WTC11 (cell line): Measurements from ENCODE around the gene TAOK3. TPM values are rescaled to one million over a fixed set of nuclear protein-coding genes. Genes with fewer than 3 reads are reported as not detected.

Source experiments
- ATAC-seq: fragments of 200-7000 bp; cut with Tn5 transposase; 2 replicates; pipeline ENCODE4 v1.10.0; 2021; ENCODE audit warnings: mild to moderate bottlenecking, moderate library complexity
- CTCF ChIA-PET: fragments of 300-600 bp; sonication (Branson Sonifier 250); formaldehyde crosslinking; loops from one replicate; lab custom pipeline; 2021; ENCODE audit warnings: antibody characterized with exemption; lab: Charles Lee
- POLR2A ChIA-PET: fragments of 350-600 bp; sonication (Branson Sonifier 250); formaldehyde crosslinking; loops from one replicate; lab custom pipeline; 2021; ENCODE audit warnings: antibody characterized with exemption; lab: Charles Lee
- DNase-seq: peaks from one replicate; pipeline ENCODE4 v3.0.0; 2021; ENCODE audit warnings: low spot score
- H3K27ac Mint-ChIP-seq: 2 replicates; pipeline ENCODE4 v1.8.0; 2021; ENCODE audit warnings: mixed read lengths
- H3K27me3 Mint-ChIP-seq: 2 replicates; pipeline ENCODE4 v1.8.0; 2021; ENCODE audit warnings: low read depth, mild to moderate bottlenecking, moderate library complexity, mixed read lengths
- H3K36me3 Mint-ChIP-seq: 2 replicates; pipeline ENCODE4 v1.8.0; 2021; ENCODE audit warnings: mixed read lengths
- H3K4me1 Mint-ChIP-seq: 2 replicates; pipeline ENCODE4 v1.8.0; 2022; ENCODE audit warnings: mixed read lengths
- H3K4me3 Mint-ChIP-seq: 2 replicates; pipeline ENCODE4 v1.8.0; 2021; ENCODE audit warnings: mild to moderate bottlenecking, moderate library complexity, mixed read lengths
- H3K9me3 Mint-ChIP-seq: 2 replicates; pipeline ENCODE4 v1.8.0; 2021; ENCODE audit warnings: mixed read lengths
- CREB1 ChIP-seq: sonication (generic); formaldehyde crosslinking; IDR thresholded peaks from 2 replicates; pipeline ENCODE4 v1.8.0; 2023; ENCODE audit warnings: mild to moderate bottlenecking, missing genetic modification reagents
- CREM ChIP-seq: sonication (generic); formaldehyde crosslinking; IDR thresholded peaks from 2 replicates; pipeline ENCODE4 v1.8.1; 2022; ENCODE audit warnings: mild to moderate bottlenecking, missing genetic modification reagents, moderate library complexity
- E2F4 ChIP-seq: sonication (generic); formaldehyde crosslinking; IDR thresholded peaks from 2 replicates; pipeline ENCODE4 v1.8.1; 2022; ENCODE audit warnings: low read depth, mild to moderate bottlenecking, moderate library complexity, missing genetic modification reagents, borderline replicate concordance
- ELF4 ChIP-seq: sonication (generic); formaldehyde crosslinking; IDR thresholded peaks from 2 replicates; pipeline ENCODE4 v1.8.1; 2022; ENCODE audit warnings: low read depth, mild to moderate bottlenecking, moderate library complexity, missing genetic modification reagents
- ESRRA ChIP-seq: sonication (generic); formaldehyde crosslinking; IDR thresholded peaks from 2 replicates; pipeline ENCODE4 v1.8.1; 2022; ENCODE audit warnings: mild to moderate bottlenecking, missing genetic modification reagents, borderline replicate concordance
- GABPB1 ChIP-seq: sonication (generic); formaldehyde crosslinking; IDR thresholded peaks from 2 replicates; pipeline ENCODE4 v1.8.1; 2023; ENCODE audit warnings: mild to moderate bottlenecking, missing genetic modification reagents
- JUN ChIP-seq: sonication (generic); formaldehyde crosslinking; IDR thresholded peaks from 2 replicates; pipeline ENCODE4 v1.8.0; 2023; ENCODE audit warnings: mild to moderate bottlenecking, missing genetic modification reagents
- MAX ChIP-seq: sonication (generic); formaldehyde crosslinking; IDR thresholded peaks from 2 replicates; pipeline ENCODE4 v1.8.0; 2022; ENCODE audit warnings: mild to moderate bottlenecking, missing genetic modification reagents
- NFATC4 ChIP-seq: fragments of 250-450 bp; sonication (Bioruptor Pico); IDR thresholded peaks from 2 replicates; pipeline ENCODE4 v1.9.0; 2021; ENCODE audit warnings: mild to moderate bottlenecking
- PRRX2 ChIP-seq: fragments of 250-450 bp; sonication (Bioruptor Pico); IDR thresholded peaks from 2 replicates; pipeline ENCODE4 v1.8.0; 2021; ENCODE audit warnings: mild to moderate bottlenecking
- SMAD3 ChIP-seq: sonication (generic); formaldehyde crosslinking; IDR thresholded peaks from 2 replicates; pipeline ENCODE4 v1.8.0; 2022; ENCODE audit warnings: missing genetic modification reagents, mild to moderate bottlenecking, borderline replicate concordance
- TEAD1 ChIP-seq: sonication (generic); formaldehyde crosslinking; IDR thresholded peaks from 2 replicates; pipeline ENCODE4 v1.8.0; 2022; ENCODE audit warnings: mild to moderate bottlenecking, missing genetic modification reagents
- ZNF219 ChIP-seq: sonication (generic); formaldehyde crosslinking; IDR thresholded peaks from 2 replicates; pipeline ENCODE4 v1.8.0; 2023; ENCODE audit warnings: missing genetic modification reagents, mild to moderate bottlenecking, borderline replicate concordance
- ZNF281 ChIP-seq: sonication (generic); formaldehyde crosslinking; IDR thresholded peaks from 2 replicates; pipeline ENCODE4 v1.8.0; 2023; ENCODE audit warnings: mild to moderate bottlenecking, missing genetic modification reagents
- ZNF425 ChIP-seq: fragments of 250-450 bp; sonication (Bioruptor Pico); conservative IDR thresholded peaks from 2 replicates; pipeline ENCODE4 v1.9.0; 2021; ENCODE audit warnings: mild to moderate bottlenecking
- total RNA-seq: library from RNA; stranded (reverse); gene quantifications from 3 replicates; pipeline ENCODE4 v1.2.3, GENCODE V29; 2021
- TF ChIP-seq, protein P1 (sequence below): sonication (generic); formaldehyde crosslinking; IDR thresholded peaks from 2 replicates; pipeline ENCODE4 v1.8.0; 2022; ENCODE audit warnings: mild to moderate bottlenecking, missing genetic modification reagents
- TF ChIP-seq, protein P2 (sequence below): sonication (generic); formaldehyde crosslinking; IDR thresholded peaks from 2 replicates; pipeline ENCODE4 v1.8.0; 2023; ENCODE audit warnings: missing genetic modification reagents
- TF ChIP-seq, protein P3 (sequence below): fragments of 250-450 bp; sonication (Bioruptor Pico); IDR thresholded peaks from 2 replicates; pipeline ENCODE4 v1.9.0; 2021; ENCODE audit warnings: mild to moderate bottlenecking
- TF ChIP-seq, protein P4 (sequence below): sonication (generic); formaldehyde crosslinking; IDR thresholded peaks from 2 replicates; pipeline ENCODE4 v1.8.1; 2023; ENCODE audit warnings: mild to moderate bottlenecking, missing genetic modification reagents
- TF ChIP-seq, protein P5 (sequence below): sonication (generic); formaldehyde crosslinking; conservative IDR thresholded peaks from 2 replicates; pipeline ENCODE4 v1.8.1; 2022; ENCODE audit warnings: mild to moderate bottlenecking, missing genetic modification reagents

Gene TAOK3
- total RNA-seq, 1 experiment from 2014 or later, result 13.0 TPM

GRCh38 chr12:118319627-118320026, 53.1 kb downstream of the TAOK3 start (continued):
- TF ChIP-seq ESRRA (CRISPR knock-in tag), result no peak
- TF ChIP-seq, protein P1, sequence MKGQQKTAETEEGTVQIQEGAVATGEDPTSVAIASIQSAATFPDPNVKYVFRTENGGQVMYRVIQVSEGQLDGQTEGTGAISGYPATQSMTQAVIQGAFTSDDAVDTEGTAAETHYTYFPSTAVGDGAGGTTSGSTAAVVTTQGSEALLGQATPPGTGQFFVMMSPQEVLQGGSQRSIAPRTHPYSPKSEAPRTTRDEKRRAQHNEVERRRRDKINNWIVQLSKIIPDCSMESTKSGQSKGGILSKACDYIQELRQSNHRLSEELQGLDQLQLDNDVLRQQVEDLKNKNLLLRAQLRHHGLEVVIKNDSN (CRISPR knock-in tag), result no peak

- DNase-seq (no peak), ATAC-seq (no peak)
- H3K4me1 Mint-ChIP-seq, result 0 out of 2 replicates have a peak, but pooled peaks cover 2% of the 10 kb centered on the region
- ChIA-PET POLR2A (no interaction called here), CTCF (no interaction called here)
- peaks cover 6% of the 10 kb centered on the region for H3K9me3 Mint-ChIP-seq
- H3K4me3 Mint-ChIP-seq, result no peak overlapping the region
- no peaks in the 10 kb centered on the region for H3K36me3 Mint-ChIP-seq
- no peak overlapping the region for H3K27ac Mint-ChIP-seq
- H3K27me3 Mint-ChIP-seq, result no peaks in the 10 kb centered on the region
- TF ChIP-seq E2F4 (CRISPR knock-in tag) (no peak), GABPB1 (CRISPR knock-in tag) (no peak), ZNF219 (no peak), JUN (CRISPR knock-in tag) (no peak), MAX (CRISPR knock-in tag) (no peak), NFATC4 (CRISPR knock-in tag) (no peak), CREM (CRISPR knock-in tag) (no peak), CREB1 (no peak), ELF4 (CRISPR knock-in tag) (no peak), PRRX2 (no peak), SMAD3 (CRISPR knock-in tag) (no peak), TEAD1 (CRISPR knock-in tag) (no peak), ZNF425 (CRISPR knock-in tag) (no peak), ZNF281 (no peak)
- TF ChIP-seq, protein P2, sequence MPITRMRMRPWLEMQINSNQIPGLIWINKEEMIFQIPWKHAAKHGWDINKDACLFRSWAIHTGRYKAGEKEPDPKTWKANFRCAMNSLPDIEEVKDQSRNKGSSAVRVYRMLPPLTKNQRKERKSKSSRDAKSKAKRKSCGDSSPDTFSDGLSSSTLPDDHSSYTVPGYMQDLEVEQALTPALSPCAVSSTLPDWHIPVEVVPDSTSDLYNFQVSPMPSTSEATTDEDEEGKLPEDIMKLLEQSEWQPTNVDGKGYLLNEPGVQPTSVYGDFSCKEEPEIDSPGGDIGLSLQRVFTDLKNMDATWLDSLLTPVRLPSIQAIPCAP (CRISPR knock-in tag), result no peak
- TF ChIP-seq, protein P3, sequence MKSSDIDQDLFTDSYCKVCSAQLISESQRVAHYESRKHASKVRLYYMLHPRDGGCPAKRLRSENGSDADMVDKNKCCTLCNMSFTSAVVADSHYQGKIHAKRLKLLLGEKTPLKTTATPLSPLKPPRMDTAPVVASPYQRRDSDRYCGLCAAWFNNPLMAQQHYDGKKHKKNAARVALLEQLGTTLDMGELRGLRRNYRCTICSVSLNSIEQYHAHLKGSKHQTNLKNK, result no peak
- TF ChIP-seq, protein P4, sequence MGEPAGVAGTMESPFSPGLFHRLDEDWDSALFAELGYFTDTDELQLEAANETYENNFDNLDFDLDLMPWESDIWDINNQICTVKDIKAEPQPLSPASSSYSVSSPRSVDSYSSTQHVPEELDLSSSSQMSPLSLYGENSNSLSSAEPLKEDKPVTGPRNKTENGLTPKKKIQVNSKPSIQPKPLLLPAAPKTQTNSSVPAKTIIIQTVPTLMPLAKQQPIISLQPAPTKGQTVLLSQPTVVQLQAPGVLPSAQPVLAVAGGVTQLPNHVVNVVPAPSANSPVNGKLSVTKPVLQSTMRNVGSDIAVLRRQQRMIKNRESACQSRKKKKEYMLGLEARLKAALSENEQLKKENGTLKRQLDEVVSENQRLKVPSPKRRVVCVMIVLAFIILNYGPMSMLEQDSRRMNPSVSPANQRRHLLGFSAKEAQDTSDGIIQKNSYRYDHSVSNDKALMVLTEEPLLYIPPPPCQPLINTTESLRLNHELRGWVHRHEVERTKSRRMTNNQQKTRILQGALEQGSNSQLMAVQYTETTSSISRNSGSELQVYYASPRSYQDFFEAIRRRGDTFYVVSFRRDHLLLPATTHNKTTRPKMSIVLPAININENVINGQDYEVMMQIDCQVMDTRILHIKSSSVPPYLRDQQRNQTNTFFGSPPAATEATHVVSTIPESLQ (CRISPR knock-in tag), result no peak
- TF ChIP-seq, protein P5, sequence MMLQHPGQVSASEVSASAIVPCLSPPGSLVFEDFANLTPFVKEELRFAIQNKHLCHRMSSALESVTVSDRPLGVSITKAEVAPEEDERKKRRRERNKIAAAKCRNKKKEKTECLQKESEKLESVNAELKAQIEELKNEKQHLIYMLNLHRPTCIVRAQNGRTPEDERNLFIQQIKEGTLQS, result no peak
Measured at GRCh38 chr12:118318744-118319143, 54.0 kb downstream of the TAOK3 start.
